ENCODE data around the gene ADAM12.

ADAM12 gene

GRCh38 chr10:126170776-126171175 is 217.5 kb downstream of the ADAM12 start:
- H3K4me3 ChIP-seq (ENCODE audit: low read depth, low read length): no peak overlapping the region
- TF ChIP-seq, protein P1, sequence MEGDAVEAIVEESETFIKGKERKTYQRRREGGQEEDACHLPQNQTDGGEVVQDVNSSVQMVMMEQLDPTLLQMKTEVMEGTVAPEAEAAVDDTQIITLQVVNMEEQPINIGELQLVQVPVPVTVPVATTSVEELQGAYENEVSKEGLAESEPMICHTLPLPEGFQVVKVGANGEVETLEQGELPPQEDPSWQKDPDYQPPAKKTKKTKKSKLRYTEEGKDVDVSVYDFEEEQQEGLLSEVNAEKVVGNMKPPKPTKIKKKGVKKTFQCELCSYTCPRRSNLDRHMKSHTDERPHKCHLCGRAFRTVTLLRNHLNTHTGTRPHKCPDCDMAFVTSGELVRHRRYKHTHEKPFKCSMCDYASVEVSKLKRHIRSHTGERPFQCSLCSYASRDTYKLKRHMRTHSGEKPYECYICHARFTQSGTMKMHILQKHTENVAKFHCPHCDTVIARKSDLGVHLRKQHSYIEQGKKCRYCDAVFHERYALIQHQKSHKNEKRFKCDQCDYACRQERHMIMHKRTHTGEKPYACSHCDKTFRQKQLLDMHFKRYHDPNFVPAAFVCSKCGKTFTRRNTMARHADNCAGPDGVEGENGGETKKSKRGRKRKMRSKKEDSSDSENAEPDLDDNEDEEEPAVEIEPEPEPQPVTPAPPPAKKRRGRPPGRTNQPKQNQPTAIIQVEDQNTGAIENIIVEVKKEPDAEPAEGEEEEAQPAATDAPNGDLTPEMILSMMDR (IDR thresholded peaks at IDR 0.05; ENCODE audit: borderline replicate concordance, insufficient read depth, low read depth, low read length): no peak

DNA sequence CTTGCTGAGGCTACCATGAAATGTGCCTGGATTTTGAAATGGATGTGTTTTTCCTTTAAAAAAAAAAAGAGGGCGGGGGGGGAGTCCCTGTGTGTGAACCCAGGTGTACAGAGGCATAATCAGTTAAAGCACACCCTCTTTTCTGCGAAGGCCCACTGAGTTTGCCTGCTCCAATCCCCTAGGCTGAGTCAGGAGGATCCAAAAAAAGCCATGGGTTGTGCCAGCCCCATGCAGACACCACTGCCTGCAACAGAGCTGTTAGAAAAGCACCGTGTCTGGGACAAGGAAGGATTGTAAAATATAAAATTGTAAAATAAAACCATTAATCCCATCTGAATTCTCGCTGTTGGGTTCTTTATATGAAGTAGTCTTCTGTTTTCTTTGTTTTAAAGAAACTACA is 217.9 kb downstream of the ADAM12 start:
- no peak overlapping the region for H3K4me3 ChIP-seq (ENCODE audit: low read depth, low read length)
- TF ChIP-seq, protein P1 (IDR thresholded peaks at IDR 0.05; ENCODE audit: borderline replicate concordance, insufficient read depth, low read depth, low read length): no peak

GRCh38 chr10:126169899-126170298 is 218.4 kb downstream of the ADAM12 start:
- TF ChIP-seq, protein P1 (IDR thresholded peaks at IDR 0.05; ENCODE audit: borderline replicate concordance, insufficient read depth, low read depth, low read length): no peak
- H3K4me3 ChIP-seq (ENCODE audit: low read depth, low read length): no peak overlapping the region

DNA sequence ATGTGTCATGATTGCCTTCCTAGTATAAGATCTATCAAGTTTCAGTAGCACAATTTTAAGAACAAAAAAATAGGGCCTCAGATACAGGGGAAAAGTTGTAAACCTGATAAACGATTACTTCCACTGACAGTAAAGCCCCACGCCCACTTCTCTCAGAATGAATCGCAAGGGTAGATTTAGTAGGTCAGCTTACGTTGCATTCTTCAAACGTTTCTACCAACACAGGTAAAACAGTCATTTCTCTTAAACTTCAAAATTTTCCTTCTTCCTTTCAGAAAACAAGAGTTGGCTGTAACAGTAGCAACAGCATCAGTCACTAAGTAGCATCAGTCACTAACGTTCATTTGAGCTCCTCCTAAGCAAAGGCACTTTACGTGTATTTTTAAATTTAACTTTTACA is 221.5 kb downstream of the ADAM12 start:
- TF ChIP-seq, protein P1 (IDR thresholded peaks at IDR 0.05; ENCODE audit: borderline replicate concordance, insufficient read depth, low read depth, low read length): no peak
- no peak overlapping the region for H3K4me3 ChIP-seq (ENCODE audit: low read depth, low read length)

DNA sequence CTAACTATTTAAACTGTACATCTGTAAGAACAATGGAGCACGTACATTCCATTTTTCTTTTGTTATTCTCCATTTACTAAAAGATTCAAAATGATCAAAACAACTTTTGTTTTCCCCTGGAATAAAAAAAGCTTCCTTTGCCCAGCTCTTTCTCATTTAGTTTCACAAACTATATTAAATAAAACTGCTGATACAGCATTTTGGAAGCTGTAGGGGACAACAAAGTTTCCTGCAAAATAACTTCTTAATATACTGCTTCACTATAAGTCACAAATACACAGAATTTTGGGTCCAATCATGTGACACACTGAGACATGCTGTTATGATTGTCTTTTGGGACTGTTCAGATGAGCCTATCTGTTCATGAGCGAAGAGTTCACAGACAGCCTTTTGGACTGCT is 222.4 kb downstream of the ADAM12 start:
- TF ChIP-seq, protein P1 (IDR thresholded peaks at IDR 0.05; ENCODE audit: borderline replicate concordance, insufficient read depth, low read depth, low read length): no peak
- no peak overlapping the region for H3K4me3 ChIP-seq (ENCODE audit: low read depth, low read length)

DNA sequence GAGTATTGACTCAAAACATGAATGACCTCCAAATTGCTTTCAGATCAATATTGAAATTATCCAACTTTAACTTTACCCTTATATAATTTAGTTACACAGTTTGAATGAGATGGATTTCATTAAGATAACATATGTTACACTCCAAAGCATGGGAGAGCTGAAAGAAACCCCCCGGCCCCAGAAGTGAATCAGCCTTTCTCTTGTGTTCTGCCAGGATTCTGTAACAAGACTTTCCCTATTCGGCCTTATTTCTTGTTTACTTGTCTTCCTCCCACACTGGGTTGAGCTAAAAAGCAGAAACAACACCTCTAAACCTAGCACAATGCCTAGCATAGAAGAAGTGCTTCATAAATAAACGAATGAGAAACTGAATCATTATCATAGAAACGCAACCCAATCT is 224.8 kb downstream of the ADAM12 start:
- TF ChIP-seq, protein P1 (IDR thresholded peaks at IDR 0.05; ENCODE audit: borderline replicate concordance, insufficient read depth, low read depth, low read length): no peak

GRCh38 chr10:126161691-126162090 is 226.6 kb downstream of the ADAM12 start:
- TF ChIP-seq, protein P1 (IDR thresholded peaks at IDR 0.05; ENCODE audit: borderline replicate concordance, insufficient read depth, low read depth, low read length): no peak
- no peak overlapping the region for H3K4me3 ChIP-seq (ENCODE audit: low read depth, low read length)

More for the DNA sequence above, 224.8 kb downstream of the ADAM12 start:
- H3K4me3 ChIP-seq (ENCODE audit: low read depth, low read length): no peak overlapping the region
